Stimulated activated CD8-positive, alpha-beta memory T cell treated with anti-CD3 and anti-CD28 coated beads, Interleukin-7, amount 100 ng/mL, for 4 hours (primary cell): Measurements from ENCODE around the gene TMEM135.
"Not testable (repeated sequence)": the region's sequence is repeated elsewhere in the genome, so short reads cannot be mapped to it uniquely, and the experiment has no call there.

Experiments used
- DNase-seq, 2 donors: peaks; one replicate each; pipeline ENCODE4 v3.0.0-alpha.2; 2020; ENCODE audit warnings: low read depth in 2 of 2

The TMEM135 gene

GRCh38 chr11:87037450-87038234 is at the start of gene TMEM135:
TSS of gene TMEM135 (plus strand) at chr11:87037934. CDS start at chr11:87038046, 112 bp downstream.
- peak; percentile 82 to 90 for DNase-seq

- no peak for DNase-seq
Observed at GRCh38 chr11:86988351-86988881, 49.3 kb upstream of the TMEM135 start.

DNA sequence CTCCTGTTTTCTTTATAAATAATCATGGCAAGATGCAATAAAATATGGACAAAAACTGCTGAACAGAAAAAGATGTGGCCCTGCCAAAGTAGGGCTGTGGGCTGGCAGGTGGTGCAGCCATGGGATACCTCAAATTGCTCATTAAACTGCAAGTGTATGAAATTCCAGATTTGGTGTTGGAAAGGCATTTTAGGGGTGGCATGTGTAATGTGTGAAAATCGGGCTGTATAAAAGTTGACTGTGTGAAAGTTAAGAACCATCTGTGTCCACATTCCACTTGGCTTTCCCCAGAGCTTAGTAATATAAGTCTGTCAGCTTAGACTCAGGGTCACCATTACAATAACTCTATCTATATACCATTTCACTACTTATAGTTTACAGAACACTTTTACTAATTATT is 47.7 kb upstream of the TMEM135 start:
- DNase-seq: no peak

DNA sequence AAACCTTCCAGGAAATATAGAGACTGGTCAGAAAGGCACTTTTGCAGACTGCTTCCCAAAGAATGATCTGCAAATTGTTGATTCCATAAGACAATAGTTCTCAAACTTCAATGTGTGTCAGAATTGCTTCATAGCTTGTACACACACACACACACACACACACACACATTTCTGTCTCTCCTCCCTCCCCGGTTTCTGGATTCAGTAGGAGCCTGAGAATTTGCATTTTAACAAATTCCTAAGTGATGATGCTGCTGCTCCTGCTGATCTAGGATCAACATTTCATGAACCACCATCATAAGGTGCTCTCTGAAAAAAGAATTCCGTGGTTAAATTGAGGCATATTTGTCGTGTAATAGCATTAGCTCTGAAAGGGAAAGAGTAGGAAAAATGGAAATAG is 47.2 kb upstream of the TMEM135 start:
- DNase-seq: no peak

- DNase-seq: no peak
Observed at GRCh38 chr11:86991341-86991740, 46.4 kb upstream of the TMEM135 start.

DNA sequence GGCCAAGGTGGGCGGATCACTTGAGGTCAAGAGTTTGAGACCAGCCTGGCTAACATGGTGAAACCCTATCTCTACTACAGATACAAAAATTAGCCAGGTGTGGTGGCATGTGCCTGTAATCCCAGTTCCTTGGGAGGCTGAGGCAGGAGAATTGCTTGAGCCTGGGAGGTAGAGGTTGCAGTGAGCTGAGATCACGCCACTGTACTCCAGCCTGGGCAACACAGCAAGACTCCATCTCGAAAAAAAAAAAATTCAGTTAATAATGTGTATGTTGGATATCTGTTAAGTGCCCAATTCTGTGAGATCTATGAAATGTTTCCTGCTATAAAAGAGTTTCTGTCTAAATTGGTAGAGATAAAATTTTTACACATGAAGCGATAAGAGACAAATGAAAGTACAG is 45.4 kb upstream of the TMEM135 start:
- not testable (repeated sequence) for DNase-seq

GRCh38 chr11:86993031-86993430 is 44.7 kb upstream of the TMEM135 start:
- DNase-seq: no peak

DNA sequence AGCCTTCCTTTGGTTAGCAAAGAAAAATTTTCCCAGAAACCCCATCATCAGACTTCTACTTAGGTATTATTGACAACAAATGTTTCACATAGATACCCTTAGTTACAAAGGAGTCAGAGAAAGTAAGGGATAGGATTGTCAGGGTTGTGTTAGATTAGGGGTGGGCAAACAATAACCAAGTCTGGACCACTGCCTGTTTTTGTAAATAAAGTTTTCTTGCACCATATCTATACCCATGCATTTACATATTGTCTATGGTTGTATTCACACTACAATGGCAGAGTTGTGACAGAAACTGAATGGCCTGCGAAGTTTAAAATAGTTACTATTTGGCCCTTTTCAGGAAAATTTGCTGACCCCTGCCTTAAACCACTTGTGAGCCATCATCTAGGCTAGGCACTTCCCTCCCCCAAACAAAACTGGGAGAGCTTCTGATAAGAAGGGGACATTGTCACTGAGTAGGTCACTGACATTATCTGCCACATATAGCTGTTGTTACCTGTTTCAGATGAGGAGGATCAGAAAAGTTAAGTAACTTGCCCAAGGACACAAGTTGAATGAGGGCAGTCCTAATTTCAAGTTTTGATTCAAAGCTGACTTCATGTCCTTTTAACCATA is 40.7 kb upstream of the TMEM135 start:
- no peak for DNase-seq

GRCh38 chr11:86999388-86999787 is 38.3 kb upstream of the TMEM135 start:
- no peak for DNase-seq

GRCh38 chr11:86999859-87000753 is 37.6 kb upstream of the TMEM135 start:
- no peak for DNase-seq

- no peak for DNase-seq
Observed at GRCh38 chr11:87002918-87003317, 34.8 kb upstream of the TMEM135 start.

- not testable (repeated sequence) for DNase-seq
Observed at GRCh38 chr11:87004281-87004680, 33.5 kb upstream of the TMEM135 start.

DNA sequence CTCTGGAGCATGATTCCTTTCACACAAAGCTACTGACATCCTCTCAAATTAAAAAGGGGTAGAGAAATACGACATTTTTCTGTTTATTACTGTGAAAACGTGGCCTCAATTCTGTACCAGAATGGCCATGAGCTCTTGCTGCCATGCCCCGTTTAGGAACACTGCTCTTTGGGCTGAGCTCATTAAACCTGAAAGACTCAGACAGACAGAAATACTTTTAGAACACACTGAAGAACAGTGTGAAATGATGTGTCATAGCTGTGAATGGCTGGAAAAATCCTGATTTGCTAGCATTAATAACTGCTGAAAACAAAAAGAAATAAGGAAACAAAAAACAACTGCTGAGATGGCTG is 32.2 kb upstream of the TMEM135 start:
- no peak for DNase-seq

GRCh38 chr11:87006035-87006434 is 31.7 kb upstream of the TMEM135 start:
- DNase-seq: no peak

GRCh38 chr11:87007963-87008362 is 29.8 kb upstream of the TMEM135 start:
- DNase-seq: no peak

- DNase-seq: no peak
Observed at GRCh38 chr11:87012089-87012488, 25.6 kb upstream of the TMEM135 start.

GRCh38 chr11:87012673-87013072 is 25.1 kb upstream of the TMEM135 start:
- DNase-seq: no peak

DNA sequence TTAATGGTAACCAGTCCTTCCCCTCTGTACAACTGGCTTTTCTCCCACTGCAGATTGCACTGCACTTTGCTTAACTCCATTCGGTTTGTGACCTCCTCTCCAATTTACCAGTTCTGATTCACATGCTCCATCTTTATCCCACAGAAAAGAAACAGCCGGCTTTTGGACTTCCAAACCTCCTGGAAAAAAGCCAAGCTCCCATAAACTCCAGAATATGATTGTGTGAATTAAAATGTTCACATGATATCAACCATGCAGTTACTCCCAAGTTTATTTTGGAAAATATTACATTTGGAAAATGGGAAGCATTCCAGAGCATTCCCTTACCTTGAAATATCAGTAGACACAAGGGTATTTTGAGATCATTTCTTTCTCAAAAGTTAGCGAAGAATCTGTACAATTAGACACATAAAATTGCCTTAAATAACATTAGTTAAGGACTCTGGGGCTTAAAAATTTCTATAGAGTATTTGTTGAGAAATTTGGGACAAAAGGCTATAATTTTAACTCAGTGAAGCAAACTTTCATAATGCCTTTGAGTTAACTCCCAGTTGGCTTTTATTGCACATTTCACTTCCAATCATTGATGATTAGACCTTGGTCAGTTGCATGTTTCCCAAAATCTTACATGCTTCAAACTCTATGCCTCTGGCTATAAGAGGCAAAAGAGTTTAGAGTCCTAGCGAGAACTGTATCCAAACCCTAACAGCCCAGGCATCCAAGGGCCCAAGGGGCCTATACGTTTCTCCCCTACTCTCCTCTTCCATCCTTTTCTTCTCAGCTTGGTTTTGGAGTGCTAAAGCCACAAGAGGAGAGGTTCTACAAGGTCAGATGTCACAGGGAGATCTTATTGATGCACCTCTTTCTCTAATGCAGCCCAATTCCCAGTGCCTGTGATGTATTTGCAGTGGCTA is 23.6 kb upstream of the TMEM135 start:
- DNase-seq: no peak

- no peak for DNase-seq
Observed at GRCh38 chr11:87015645-87016044, 22.1 kb upstream of the TMEM135 start.

DNA sequence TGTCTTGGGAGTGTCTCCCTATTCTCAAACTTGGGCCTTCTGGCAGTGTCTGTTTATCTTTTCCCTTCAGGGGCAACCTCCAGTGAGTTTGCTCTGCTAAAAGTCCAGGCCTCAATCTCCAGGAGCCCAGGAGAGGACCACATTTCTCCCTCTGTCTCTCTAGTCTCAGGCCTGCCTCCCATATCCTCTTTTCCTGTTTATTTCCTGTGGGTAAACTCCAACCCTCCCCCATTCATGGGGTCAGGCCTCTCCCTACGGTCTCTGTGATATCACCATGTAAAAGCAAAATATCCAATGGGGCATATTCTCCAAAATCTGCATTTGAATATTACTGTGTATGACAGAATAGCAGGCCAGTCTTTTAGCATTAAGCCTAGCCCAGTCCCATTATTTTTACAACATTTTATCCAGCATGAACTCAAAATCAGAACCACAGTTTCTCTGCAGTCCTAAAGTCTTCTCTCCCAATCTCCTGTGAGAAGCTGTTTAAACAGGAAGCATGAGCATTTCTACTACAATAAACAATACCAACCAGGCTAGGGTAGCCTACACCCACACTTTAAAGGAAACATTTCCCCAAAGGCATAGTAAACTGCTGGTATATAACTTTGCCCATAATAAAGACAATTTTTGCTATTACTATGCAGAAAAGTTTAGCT is 18.0 kb upstream of the TMEM135 start:
- DNase-seq: no peak

DNA sequence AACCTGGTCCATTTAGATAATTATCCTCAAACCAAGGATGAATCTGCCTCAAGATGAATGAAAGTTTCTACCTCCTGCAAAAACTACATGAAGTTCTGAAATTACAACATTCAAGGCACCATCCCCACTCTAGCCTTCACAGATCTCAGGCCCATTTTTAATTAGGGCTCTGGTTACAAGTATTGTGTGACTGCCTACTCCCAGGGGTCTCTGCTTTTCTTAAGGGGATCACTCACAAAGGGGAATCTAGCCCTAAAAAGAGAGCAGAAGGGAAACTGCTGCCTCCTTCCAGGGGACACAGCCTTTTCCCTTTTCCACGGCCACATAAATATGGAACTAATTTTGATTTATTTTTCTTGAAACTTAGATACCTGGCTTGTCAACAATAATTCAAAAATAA is 17.4 kb upstream of the TMEM135 start:
- DNase-seq: no peak
